OCI-LY3 (cell line): Measurements from ENCODE around the gene PSMC3.

ENCODE experiments used
- CTCF ChIP-seq: fragments of 200-600, 300-600 bp; sonication (generic); IDR thresholded peaks from 2 replicates; pipeline ENCODE4 v1.5.1; 2014; ENCODE audit warnings: antibody characterized with exemption, low read length, low read depth
- EZH2phosphoT487 ChIP-seq: fragments of 200-600 bp; shearing (Covaris generic); IDR thresholded peaks from 2 replicates; pipeline ENCODE4 v1.6.1; 2018; ENCODE audit warnings: antibody characterized with exemption, mixed run types, low read depth

GRCh38 chr11:47400768-47401279 is 25.4 kb downstream of the PSMC3 start:
- no peak for TF ChIP-seq CTCF
- TF ChIP-seq EZH2phosphoT487, result no peak
